Sigmoid colon (tissue), 7 donors: ENCODE measurements around the gene MKNK2. TPM values are rescaled to one million over a fixed set of nuclear protein-coding genes. Genes with fewer than 3 reads are reported as not detected.
"Not testable (repeated sequence)": the region's sequence is repeated elsewhere in the genome, so short reads cannot be mapped to it uniquely, and the experiment has no call there.

Source experiments
- DNase-seq: peaks from one replicate; pipeline ENCODE4 v3.0.0-alpha.2; 2019
- H3K27ac ChIP-seq, 4 donors: fragments of 200-600 bp; sonication (generic); one replicate each; pipeline ENCODE4 v1.5.1; 2016 to 2019; ENCODE audit warnings: mild to moderate bottlenecking in 1 of 4
- H3K27me3 ChIP-seq, 3 donors: fragments of 200-600 bp; sonication (generic); one replicate each; pipeline ENCODE4 v1.5.1; 2019; ENCODE audit warnings: mild to moderate bottlenecking in 1 of 3
- H3K36me3 ChIP-seq, 4 donors: fragments of 200-600 bp; sonication (generic); one replicate each; pipeline ENCODE4 v1.5.1; 2016 to 2019
- H3K4me1 ChIP-seq, 4 donors: fragments of 200-600 bp; sonication (generic); one replicate each; pipeline ENCODE4 v1.5.1; 2017 to 2019
- H3K4me3 ChIP-seq, 4 donors: fragments of 200-600 bp; sonication (generic); one replicate each; pipeline ENCODE4 v1.5.1; 2017 to 2019; ENCODE audit warnings: mild to moderate bottlenecking in 2 of 4, moderate library complexity in 1 of 4
- H3K9me3 ChIP-seq, 4 donors: fragments of 200-600 bp in 3 of 4; sonication (generic) in 3 of 4; one replicate each; pipeline versions ENCODE4 v1.5.1 to v1.6.1; 2013 to 2019
- EP300 ChIP-seq, 4 donors: sonication (generic); formaldehyde crosslinking; IDR thresholded peaks; one replicate each; pipeline ENCODE4 v1.6.1; 2017; ENCODE audit warnings: antibody characterized with exemption in 4 of 4
- POLR2A ChIP-seq, 2 donors: fragments of 450-650 bp; IDR thresholded peaks; one replicate each; pipeline ENCODE4 v1.6.1; 2016; ENCODE audit warnings: antibody characterized with exemption in 2 of 2, mild to moderate bottlenecking in 2 of 2, moderate library complexity in 2 of 2
- POLR2AphosphoS5 ChIP-seq, 4 donors: sonication (generic); formaldehyde crosslinking; IDR thresholded peaks; one replicate each; pipeline ENCODE4 v1.6.1; 2017; ENCODE audit warnings: antibody characterized with exemption in 4 of 4
- WGBS, 2 donors: extraction: QIAGEN DNeasy Blood & Tissue Kit; methylation state at CpG; one replicate each; pipeline ENCODE4 v1.1.7; 2013; 5-methylcytosine and 5-hydroxymethylcytosine counted together
- intact Hi-C: fragments of 100-400 bp; cut with DNase I; formaldehyde crosslinking; loops from one replicate; pipeline ENCODE4 v1.15.1; 2023
- polyA plus RNA-seq, 3 donors: library from polyadenylated mRNA; stranded (reverse); fragments of 200-250 nt; gene quantifications; one replicate each; pipeline ENCODE4 v1.2.3, GENCODE V29; 2013
- total RNA-seq, 4 donors: library from RNA; depleted of rRNA; stranded (reverse); fragments of >200 nt; gene quantifications; one replicate each; pipeline ENCODE4 v1.1.0, GENCODE V29; 2016
- TF ChIP-seq, protein P1 (sequence below), 4 experiments: fragments of 450-650 bp in 3 of 4; fragments of 200-600 bp in 1 of 4; IDR thresholded peaks; one replicate each; pipeline ENCODE4 v1.5.1; 2016 to 2019; ENCODE audit warnings: antibody characterized with exemption in 4 of 4, mild to moderate bottlenecking in 3 of 4, moderate library complexity in 2 of 4
- donor health status: healthy with polysubstance abuse.
- donor health status: Bipolar disorder and iron deficiency.
- donor health status: healthy.

Gene MKNK2
- total and polyA plus RNA-seq, 7 donors: 83.1 to 157 (median 121) TPM

DNA sequence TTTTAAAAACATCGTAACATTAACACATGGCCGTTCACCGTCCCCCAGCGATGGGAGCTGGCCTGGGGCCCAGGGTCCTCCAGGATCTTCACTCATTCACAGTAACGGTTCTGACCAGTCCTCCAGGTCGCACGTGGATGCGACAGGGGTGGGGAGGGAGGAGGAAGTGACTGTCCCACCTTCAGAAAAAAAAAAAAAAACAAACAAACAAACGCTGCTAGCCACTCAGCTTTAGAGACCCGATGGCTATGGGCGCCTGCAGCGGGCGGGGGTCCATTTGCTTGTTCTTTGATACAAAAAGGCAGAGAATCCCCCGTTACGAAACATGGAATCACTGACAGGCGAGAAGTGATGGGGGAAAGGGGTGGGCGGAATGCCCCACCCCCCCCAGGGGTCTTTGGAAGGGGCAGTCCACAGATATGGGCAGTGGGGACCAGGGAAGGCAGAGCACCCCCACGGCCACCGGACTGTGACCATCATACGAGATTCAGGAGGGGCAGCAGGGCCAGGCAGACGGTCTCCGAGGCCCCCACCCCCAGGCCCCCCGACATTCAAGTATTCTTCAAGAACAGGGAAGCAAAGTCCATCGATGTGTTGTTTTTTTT lies 13.3 kb downstream of the MKNK2 start:
- TF ChIP-seq EP300 (IDR thresholded peaks at IDR 0.05) (no peak), POLR2AphosphoS5 (IDR thresholded peaks at IDR 0.05) (peak in 1 of 4 donors; percentile 1), POLR2A (IDR thresholded peaks at IDR 0.05) (no peak)
- TF ChIP-seq, protein P1, sequence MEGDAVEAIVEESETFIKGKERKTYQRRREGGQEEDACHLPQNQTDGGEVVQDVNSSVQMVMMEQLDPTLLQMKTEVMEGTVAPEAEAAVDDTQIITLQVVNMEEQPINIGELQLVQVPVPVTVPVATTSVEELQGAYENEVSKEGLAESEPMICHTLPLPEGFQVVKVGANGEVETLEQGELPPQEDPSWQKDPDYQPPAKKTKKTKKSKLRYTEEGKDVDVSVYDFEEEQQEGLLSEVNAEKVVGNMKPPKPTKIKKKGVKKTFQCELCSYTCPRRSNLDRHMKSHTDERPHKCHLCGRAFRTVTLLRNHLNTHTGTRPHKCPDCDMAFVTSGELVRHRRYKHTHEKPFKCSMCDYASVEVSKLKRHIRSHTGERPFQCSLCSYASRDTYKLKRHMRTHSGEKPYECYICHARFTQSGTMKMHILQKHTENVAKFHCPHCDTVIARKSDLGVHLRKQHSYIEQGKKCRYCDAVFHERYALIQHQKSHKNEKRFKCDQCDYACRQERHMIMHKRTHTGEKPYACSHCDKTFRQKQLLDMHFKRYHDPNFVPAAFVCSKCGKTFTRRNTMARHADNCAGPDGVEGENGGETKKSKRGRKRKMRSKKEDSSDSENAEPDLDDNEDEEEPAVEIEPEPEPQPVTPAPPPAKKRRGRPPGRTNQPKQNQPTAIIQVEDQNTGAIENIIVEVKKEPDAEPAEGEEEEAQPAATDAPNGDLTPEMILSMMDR (IDR thresholded peaks at IDR 0.05): no peak
- H3K9me3 ChIP-seq: peaks cover 0 to 3% (median 0%) of the 10 kb centered on the region in 4 donors
- H3K27me3 ChIP-seq: no peaks in the 10 kb centered on the region
- peak overlapping the region; percentile 25 to 99 (median 96) for H3K27ac ChIP-seq
- WGBS, 2 donors: 76 to 82% methylated on average over 24 of the region's 24 CpGs
- H3K4me3 ChIP-seq: no peak overlapping the region
- peaks cover 2 to 66% (median 38%) of the 10 kb centered on the region in 4 donors for H3K4me1 ChIP-seq
- DNase-seq: peak; percentile 65
- intact Hi-C loops: no loop called here
- peaks cover 30 to 39% (median 37%) of the 10 kb centered on the region in 4 donors for H3K36me3 ChIP-seq

DNA sequence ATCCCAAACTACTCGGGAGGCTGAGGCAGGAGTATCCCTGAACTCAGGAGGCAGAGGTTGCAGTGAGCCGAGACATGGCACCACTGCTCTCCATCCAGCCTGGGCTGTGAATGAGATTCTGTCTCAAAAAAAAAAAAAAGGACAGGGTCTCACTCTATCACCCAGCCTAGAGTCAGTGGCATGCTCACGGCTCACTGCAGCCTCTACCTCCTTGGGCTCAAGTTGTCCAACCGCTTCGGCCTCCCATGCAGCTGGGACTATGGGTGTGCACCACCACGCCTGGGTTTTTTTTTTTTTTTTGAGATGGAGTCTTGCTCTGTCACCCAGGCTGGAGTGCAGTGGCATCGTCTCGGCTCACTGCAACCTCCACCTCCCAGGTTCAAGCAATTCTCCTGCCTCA lies 14.6 kb downstream of the MKNK2 start:
- TF ChIP-seq POLR2A (IDR thresholded peaks at IDR 0.05) (no peak), EP300 (IDR thresholded peaks at IDR 0.05) (no peak), POLR2AphosphoS5 (IDR thresholded peaks at IDR 0.05) (no peak)
- TF ChIP-seq, protein P1 (IDR thresholded peaks at IDR 0.05): no peak
- Histone ChIP-seq H3K36me3 (peaks cover 25 to 36% (median 32%) of the 10 kb centered on the region in 4 donors), H3K27me3 (no peaks in the 10 kb centered on the region), H3K4me3 (no peak overlapping the region), H3K9me3 (peaks cover 0 to 3% (median 0%) of the 10 kb centered on the region in 4 donors), H3K27ac (no peak overlapping the region), H3K4me1 (peaks cover 0 to 68% (median 41%) of the 10 kb centered on the region in 4 donors)
- intact Hi-C loops: no loop called here
- WGBS, 2 donors: 83 to 97% methylated on average over 8 of the region's 8 CpGs
- no peak for DNase-seq

DNA sequence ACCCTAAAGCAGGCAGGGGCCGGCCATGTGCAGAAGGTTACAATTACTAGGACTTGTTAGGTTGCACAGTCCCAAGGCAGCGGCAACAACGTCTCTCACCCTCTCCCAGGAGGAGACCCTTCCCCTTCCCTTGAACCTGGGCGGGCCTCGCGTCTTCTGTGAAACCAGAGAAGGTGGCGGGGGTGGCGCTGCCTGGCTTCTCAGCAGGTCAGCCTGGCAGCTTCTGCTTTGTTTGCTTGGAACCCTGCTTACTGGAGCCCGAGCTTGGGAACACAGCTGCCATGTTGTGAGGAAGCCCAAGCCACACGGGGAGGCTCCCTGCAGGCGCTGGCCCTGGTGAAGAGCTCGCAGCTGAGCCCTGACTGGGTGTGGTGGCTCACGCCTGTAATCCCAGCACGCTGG lies 15.5 kb downstream of the MKNK2 start:
- Histone ChIP-seq H3K27ac (no peak overlapping the region), H3K4me1 (peaks cover 0 to 67% (median 39%) of the 10 kb centered on the region in 4 donors), H3K27me3 (no peaks in the 10 kb centered on the region), H3K36me3 (peaks cover 17 to 28% (median 24%) of the 10 kb centered on the region in 4 donors), H3K4me3 (no peak overlapping the region), H3K9me3 (peaks cover 0 to 3% (median 0%) of the 10 kb centered on the region in 4 donors)
- TF ChIP-seq, protein P1 (IDR thresholded peaks at IDR 0.05): no peak
- TF ChIP-seq POLR2AphosphoS5 (IDR thresholded peaks at IDR 0.05): no peak
- no peak for TF ChIP-seq POLR2A (IDR thresholded peaks at IDR 0.05)
- no peak for TF ChIP-seq EP300 (IDR thresholded peaks at IDR 0.05)
- DNase-seq: peak; percentile 66
- intact Hi-C loops: no loop called here
- 84 to 92% methylated on average over 14 of the region's 14 CpGs for WGBS, 2 donors

DNA sequence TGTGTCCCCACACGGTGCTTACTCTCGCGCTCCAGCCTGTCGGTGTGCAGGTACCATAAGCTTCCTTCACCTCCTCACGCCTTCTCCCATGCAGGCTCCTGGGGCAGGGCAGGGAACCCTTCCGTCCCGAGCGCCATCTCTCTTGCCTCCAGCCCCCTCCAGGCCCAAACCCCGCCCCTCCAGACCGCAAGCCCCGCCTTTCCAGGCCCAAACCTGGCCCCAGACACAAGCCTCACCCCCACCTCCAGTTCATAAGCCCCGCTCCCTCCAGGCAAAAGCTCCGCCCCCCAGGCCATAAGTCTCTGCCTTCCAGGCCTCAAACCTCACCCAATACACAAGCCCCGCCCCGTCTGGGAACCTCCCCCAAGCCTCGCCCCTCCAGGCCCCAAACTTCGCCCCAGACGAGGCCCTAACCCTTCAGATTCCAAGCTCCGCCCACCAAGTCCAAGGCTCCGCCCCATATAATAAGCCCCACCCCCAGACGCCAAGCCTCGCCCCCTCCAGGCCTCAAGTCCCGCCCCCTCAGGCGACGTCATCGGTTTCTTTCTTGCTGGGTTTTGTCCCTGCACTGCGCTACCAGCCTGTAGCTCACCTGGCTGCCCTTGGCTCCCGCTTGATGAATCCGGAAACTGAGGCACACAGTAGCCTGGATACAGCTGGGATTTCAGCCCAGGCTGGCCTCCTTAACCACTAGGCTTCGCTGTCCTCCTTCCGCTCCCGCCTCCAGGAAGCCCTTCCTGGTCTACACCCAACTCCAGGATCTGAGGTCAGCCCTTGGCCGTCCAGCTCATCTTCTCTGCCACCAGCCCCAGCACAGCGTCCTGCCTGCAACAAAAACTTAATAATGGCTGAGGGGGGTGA lies 16.1 kb downstream of the MKNK2 start:
- intact Hi-C loops: no loop called here
- DNase-seq: peak; percentile 74

DNA sequence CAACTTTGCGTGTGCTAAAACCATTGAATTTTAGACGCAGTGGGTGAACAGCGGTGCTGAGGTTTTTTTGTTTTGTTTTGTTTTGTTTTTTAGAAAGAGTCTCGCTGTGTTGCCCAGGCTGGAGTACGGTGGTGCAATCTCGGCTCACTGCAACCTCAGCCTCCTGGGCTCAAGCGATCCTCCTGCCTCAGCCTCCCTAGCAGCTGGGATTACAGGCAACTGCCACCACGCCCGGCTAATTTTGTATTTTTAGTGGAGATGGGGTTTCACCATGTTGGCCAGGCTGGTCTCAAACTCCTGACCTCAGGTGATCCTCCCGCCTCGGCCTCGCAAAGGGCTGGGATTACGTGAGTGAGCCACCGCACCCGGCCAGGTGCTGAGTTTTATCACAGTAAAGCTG lies 16.8 kb downstream of the MKNK2 start:
- 50 to 80% methylated on average over 15 of the region's 15 CpGs for WGBS, 2 donors
- H3K9me3 ChIP-seq, H3K4me3 ChIP-seq, H3K27me3 ChIP-seq, intact Hi-C loops, DNase-seq: not testable (repeated sequence)
- Histone ChIP-seq H3K36me3 (peaks cover 4 to 15% (median 11%) of the 10 kb centered on the region in 4 donors), H3K4me1 (peaks cover 0 to 60% (median 31%) of the 10 kb centered on the region in 4 donors), H3K27ac (peak overlapping the region; percentile 9 to 95 (median 92))

More for the DNA sequence above, 16.1 kb downstream of the MKNK2 start:
- TF ChIP-seq, protein P1 (IDR thresholded peaks at IDR 0.05): no peak
- no peak for TF ChIP-seq EP300 (IDR thresholded peaks at IDR 0.05)
- Histone ChIP-seq H3K9me3 (peaks cover 0 to 3% (median 0%) of the 10 kb centered on the region in 4 donors), H3K4me3 (no peak overlapping the region), H3K4me1 (peaks cover 0 to 61% (median 33%) of the 10 kb centered on the region in 4 donors), H3K27me3 (no peaks in the 10 kb centered on the region), H3K27ac (peak overlapping the region; percentile 9 to 95 (median 92)), H3K36me3 (peaks cover 11 to 22% (median 18%) of the 10 kb centered on the region in 4 donors)
- WGBS, 2 donors: 30 to 41% methylated on average over 34 of the region's 34 CpGs
